Heart left ventricle (tissue), 13 donors: ENCODE results near the gene SHROOM3.

Experiments used
- POLR2A ChIP-seq, 2 donors: fragments of 450-650 bp; IDR thresholded peaks; one replicate each; pipeline ENCODE4 v1.6.1; 2017; ENCODE audit warnings: antibody characterized with exemption in 2 of 2, mild to moderate bottlenecking in 2 of 2, moderate library complexity in 2 of 2
- TF ChIP-seq, protein P1 (sequence below), 12 donors: fragments of 200-600 bp; sonication (generic) in 4 of 12; IDR thresholded peaks; one replicate each; pipeline versions ENCODE4 v1.5.0 to v1.8.0; 2018 to 2022; ENCODE audit warnings: antibody characterized with exemption in 12 of 12, mild to moderate bottlenecking in 5 of 12
- donor health status: ischemic (EF 13 %, LVEDD 7.1; RV severe dilation, severe dysfunction).
- donor health status: DM: no; HTN: yes; CAD: no.
- donor health status: DM: no; HTN: no; CAD: no.
- donor health status: ischemic (EF 25% LVEDD 6.9; RV normal size, moderate dysfunction).
- donor health status: ischemic (EF 25% LVEDD 5.7; RV mildly dilated, moderate dysfunction).
- donor health status: ischemic (EF 35%, LVEDD 5.7; RV mildly dilated, moderate dysfunction).
- donor health status: nonischemic (EF 11% LVEDD 7.7; RV severe dilation, severe dysfunction).
- donor health status: DM: yes; HTN: yes; CAD: no.
- donor health status: PGD.
- donor health status: ischemic (EF 29% LVEDD 5.4; RV normal size, mild dysfunction).
- donor health status: nonischemic (EF 23%, LVEDD 6.1; RV moderate dilation, normal function).

DNA sequence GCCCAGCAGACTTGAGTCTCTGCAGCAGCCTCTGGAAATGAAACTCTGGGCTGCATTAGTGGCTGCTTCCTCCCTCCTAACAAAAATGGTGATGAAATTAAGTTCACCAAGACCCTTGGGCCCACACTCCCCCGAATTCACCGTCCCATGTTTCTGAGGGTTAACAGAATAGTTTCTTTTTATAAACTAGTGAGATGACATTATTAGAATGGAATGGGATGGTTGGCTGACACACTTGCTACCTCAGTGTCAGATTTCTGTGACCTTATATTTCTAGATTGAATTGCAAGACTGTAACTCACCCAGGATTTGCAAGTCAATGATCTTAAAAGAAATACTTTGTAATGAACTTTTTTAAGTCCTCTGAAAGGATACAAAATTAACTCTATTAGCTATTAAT, 127.1 kb downstream of the SHROOM3 start:
- TF ChIP-seq, protein P1, sequence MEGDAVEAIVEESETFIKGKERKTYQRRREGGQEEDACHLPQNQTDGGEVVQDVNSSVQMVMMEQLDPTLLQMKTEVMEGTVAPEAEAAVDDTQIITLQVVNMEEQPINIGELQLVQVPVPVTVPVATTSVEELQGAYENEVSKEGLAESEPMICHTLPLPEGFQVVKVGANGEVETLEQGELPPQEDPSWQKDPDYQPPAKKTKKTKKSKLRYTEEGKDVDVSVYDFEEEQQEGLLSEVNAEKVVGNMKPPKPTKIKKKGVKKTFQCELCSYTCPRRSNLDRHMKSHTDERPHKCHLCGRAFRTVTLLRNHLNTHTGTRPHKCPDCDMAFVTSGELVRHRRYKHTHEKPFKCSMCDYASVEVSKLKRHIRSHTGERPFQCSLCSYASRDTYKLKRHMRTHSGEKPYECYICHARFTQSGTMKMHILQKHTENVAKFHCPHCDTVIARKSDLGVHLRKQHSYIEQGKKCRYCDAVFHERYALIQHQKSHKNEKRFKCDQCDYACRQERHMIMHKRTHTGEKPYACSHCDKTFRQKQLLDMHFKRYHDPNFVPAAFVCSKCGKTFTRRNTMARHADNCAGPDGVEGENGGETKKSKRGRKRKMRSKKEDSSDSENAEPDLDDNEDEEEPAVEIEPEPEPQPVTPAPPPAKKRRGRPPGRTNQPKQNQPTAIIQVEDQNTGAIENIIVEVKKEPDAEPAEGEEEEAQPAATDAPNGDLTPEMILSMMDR (IDR thresholded peaks at IDR 0.05): no peak
- no peak for TF ChIP-seq POLR2A (IDR thresholded peaks at IDR 0.05)
